ENCODE measurements around the gene BPIFB2. TPM values are rescaled to one million over a fixed set of nuclear protein-coding genes. Genes with fewer than 3 reads are reported as not detected.

The BPIFB2 gene
- total and polyA plus RNA-seq, 10 of the 15 experiments (the other 5 are each of a cell fraction or from before 2014, with no cell fraction given) = not detected

DNA sequence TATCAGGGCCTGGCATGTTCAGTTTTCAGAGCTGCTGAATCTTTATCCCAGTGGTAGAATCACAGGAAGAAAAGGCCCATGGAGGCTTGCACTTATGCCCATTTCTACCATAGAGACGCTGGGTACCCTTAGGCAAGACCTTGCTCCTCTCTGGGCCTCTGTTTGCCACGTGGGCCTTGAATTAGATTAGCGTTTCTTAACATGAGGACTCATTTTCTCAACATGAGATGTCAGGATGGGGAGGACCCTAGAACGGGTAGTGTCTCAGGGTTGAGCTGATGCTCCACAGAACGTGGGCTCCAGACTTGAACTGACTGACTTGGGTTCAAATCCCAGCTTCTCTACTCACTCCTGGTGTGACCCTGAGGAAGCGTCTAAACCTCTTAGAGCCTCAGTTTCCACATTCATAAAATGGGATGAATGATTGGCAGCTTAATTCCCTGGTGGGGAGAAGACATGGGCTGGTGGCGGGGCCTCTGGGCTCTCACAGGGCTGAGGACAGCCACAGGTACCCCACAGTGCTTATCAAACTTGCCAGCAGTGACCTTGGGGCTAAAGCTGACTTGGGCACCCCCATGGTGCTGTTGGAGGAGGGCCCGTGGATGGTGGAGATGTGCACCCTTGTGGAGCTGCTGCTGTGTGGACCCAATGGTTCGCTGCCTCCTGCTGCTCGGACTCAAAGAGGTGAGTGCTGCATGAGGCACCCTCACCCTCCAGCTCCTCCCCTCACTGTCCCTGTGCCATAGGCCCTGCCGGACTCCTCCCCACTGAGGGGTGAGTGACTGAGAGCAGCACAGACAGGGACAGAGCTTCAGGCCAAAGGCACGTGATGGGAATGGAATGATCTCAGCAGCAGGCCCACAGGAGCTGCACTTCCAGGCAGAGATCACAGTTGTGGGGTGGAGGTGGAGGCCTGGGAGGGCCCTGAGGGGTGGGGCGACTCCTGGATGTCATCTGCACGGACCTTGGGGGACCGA lies 31.5 kb upstream of the BPIFB2 start (continued):
- TF ChIP-seq EP300 (IDR thresholded peaks at IDR 0.05; ENCODE audit: borderline replicate concordance in 1 of 2, control insufficient read depth in 1 of 2, low read depth in 2 of 2, low read length in 2 of 2) (no peak), STAT1 (conservative IDR thresholded peaks at IDR 0.05) (no peak), YY1 (IDR thresholded peaks at IDR 0.05; ENCODE audit: low read depth, low read length) (no peak), BCL11A (IDR thresholded peaks at IDR 0.05; ENCODE audit: low read depth, low read length) (no peak), MYB (IDR thresholded peaks at IDR 0.05; ENCODE audit: borderline replicate concordance, low read depth, low read length) (no peak), TBL1XR1 (IDR thresholded peaks at IDR 0.05; ENCODE audit: low read depth, low read length) (no peak), ZNF207 (IDR thresholded peaks at IDR 0.05; ENCODE audit: borderline replicate concordance) (no peak), ATF7 (IDR thresholded peaks at IDR 0.05; ENCODE audit: low read depth) (no peak)

DNA sequence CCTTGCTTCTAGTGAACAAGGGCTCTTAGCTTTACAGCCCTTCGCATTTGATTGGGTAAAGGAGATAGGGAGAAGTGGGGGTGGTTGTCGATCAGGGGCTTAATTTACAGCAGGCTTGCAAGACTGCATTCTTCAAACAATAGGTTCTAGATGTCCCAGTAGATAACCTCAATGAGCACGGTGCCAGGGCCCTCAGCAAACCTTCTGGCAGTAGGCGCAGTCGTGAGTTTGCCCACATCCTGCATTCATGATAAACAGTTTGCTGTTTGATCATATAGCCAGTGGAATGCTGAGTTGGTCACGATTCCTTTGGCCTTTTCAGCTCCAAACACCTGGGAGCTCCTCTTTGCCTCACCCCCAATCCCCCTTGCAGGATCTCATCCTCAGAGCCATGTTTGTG lies 30.8 kb upstream of the BPIFB2 start:
- H3K27me3 ChIP-seq (replicated peaks in 1 of 2; ENCODE audit: control insufficient read depth in 2 of 2, insufficient read depth in 2 of 2, low read length in 1 of 2) = no peaks in the 10 kb centered on the region; a peak in 1 of 4 replicates
- TF ChIP-seq ASH2L (IDR thresholded peaks at IDR 0.05; ENCODE audit: borderline replicate concordance, low read depth) (no peak), CREM (IDR thresholded peaks at IDR 0.05; ENCODE audit: low read depth) (no peak)
- no peak overlapping the region for H3K27ac ChIP-seq (ENCODE audit: control insufficient read depth, insufficient read depth)
- intact Hi-C loops (cut with micrococcal nuclease; ENCODE audit: unreplicated experiment) = no loop called here
- no peaks in the 10 kb centered on the region for H3K36me3 ChIP-seq (ENCODE audit: control insufficient read depth in 2 of 2, insufficient read depth in 2 of 2, low read length in 1 of 2)
- 77% methylated on average over 6 of the region's 6 CpGs for whole genome bisulfite sequencing (ENCODE audit: insufficient coverage, insufficient replicate concordance, low lambda C conversion rate, missing lambda C conversion rate)
- H3K4me2 ChIP-seq (ENCODE audit: control insufficient read depth, insufficient read depth) = no peak overlapping the region
- RAD21 ChIA-PET (ENCODE audit: unreplicated experiment) = no interaction called here
- FAIRE-seq = no peak
- no peaks in the 10 kb centered on the region for H4K20me1 ChIP-seq (ENCODE audit: control insufficient read depth, insufficient read depth)
- CTCF ChIA-PET = interaction anchor here (1.6 kb wide), 1 partner anchor 32 kb away, joined by 3 read pairs; no protein-coding TSS in a partner anchor
- H3K9ac ChIP-seq (ENCODE audit: control insufficient read depth, insufficient read depth, low read length) = no peak overlapping the region
- BruUV-seq (replicated peaks) = no TSS peak
- no peaks in the 10 kb centered on the region; the same call in 1 of the 2 replicates for H3K79me2 ChIP-seq (ENCODE audit: control insufficient read depth, insufficient read depth, low read length)
- H2AFZ ChIP-seq (ENCODE audit: control insufficient read depth, low read depth, low read length) = no peak overlapping the region
- SMC1A ChIA-PET (ENCODE audit: uncharacterized antibody, unreplicated experiment) = no interaction called here
- no peak overlapping the region for H3K4me3 ChIP-seq
- POLR2A ChIA-PET = interaction anchor here (0.6 kb wide), 1 partner anchor 342 kb away, joined by 3 read pairs; no protein-coding TSS in a partner anchor
- no peak for DNase-seq (ENCODE audit: low read depth, low spot score)
- in situ Hi-C loops (cut with MboI) = no loop called here
- H3K9me3 ChIP-seq (replicated peaks; ENCODE audit: control insufficient read depth, insufficient read depth, low read length) = peaks cover 4% of the 10 kb centered on the region; the same call in 2 of the 3 replicates
- peaks cover 12% of the 10 kb centered on the region for H3K4me1 ChIP-seq (ENCODE audit: control insufficient read depth, insufficient read depth, low read length)
- ATAC-seq = no peak

Data from GM12878 (cell line).